PC-9 (cell line): ENCODE results near the gene SCAMP1.

ENCODE experiments used
- EZH2 ChIP-seq: fragments of 200-600 bp; sonication (generic); IDR thresholded peaks from 2 replicates; pipeline ENCODE4 v1.8.0; 2017; ENCODE audit warnings: antibody characterized with exemption, low read depth
- TF ChIP-seq, protein P1 (sequence below): fragments of 200-600 bp; sonication (generic); conservative IDR thresholded peaks from 2 replicates; pipeline ENCODE4 v1.6.1; 2017; ENCODE audit warnings: mixed run types, antibody characterized with exemption, mild to moderate bottlenecking, moderate library complexity

GRCh38 chr5:78503958-78504653 is 143.7 kb downstream of the SCAMP1 start:
- TF ChIP-seq, protein P1, sequence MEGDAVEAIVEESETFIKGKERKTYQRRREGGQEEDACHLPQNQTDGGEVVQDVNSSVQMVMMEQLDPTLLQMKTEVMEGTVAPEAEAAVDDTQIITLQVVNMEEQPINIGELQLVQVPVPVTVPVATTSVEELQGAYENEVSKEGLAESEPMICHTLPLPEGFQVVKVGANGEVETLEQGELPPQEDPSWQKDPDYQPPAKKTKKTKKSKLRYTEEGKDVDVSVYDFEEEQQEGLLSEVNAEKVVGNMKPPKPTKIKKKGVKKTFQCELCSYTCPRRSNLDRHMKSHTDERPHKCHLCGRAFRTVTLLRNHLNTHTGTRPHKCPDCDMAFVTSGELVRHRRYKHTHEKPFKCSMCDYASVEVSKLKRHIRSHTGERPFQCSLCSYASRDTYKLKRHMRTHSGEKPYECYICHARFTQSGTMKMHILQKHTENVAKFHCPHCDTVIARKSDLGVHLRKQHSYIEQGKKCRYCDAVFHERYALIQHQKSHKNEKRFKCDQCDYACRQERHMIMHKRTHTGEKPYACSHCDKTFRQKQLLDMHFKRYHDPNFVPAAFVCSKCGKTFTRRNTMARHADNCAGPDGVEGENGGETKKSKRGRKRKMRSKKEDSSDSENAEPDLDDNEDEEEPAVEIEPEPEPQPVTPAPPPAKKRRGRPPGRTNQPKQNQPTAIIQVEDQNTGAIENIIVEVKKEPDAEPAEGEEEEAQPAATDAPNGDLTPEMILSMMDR: no peak
- no peak for TF ChIP-seq EZH2
